ENCODE data around the gene ACSF3. TPM values are rescaled to one million over a fixed set of nuclear protein-coding genes. Genes with fewer than 3 reads are reported as not detected.

The ACSF3 gene
- 10 to 100 TPM; 38.6 to 45.1 TPM for total RNA-seq

- ATAC-seq (peak; percentile 59), DNase-seq (peak; percentile 70)
- ChIA-PET CTCF (no interaction called here), POLR2A (interaction anchor here (0.6 to 1.7 kb wide), 8 partner anchors 9 to 136 kb away, joined by 3 to 8 read pairs (median 4); no protein-coding TSS in a partner anchor)
- peak within 1 kb of the TSS; percentile 97 for H3K27ac Mint-ChIP-seq
- no peaks in the 10 kb centered on the region for H3K9me3 Mint-ChIP-seq (ENCODE audit: insufficient read depth)
- H3K4me3 Mint-ChIP-seq: peak within 1 kb of the TSS; percentile 97
- H3K27me3 Mint-ChIP-seq (ENCODE audit: low read depth): peaks cover 11% of the 10 kb centered on the region
- H3K4me1 Mint-ChIP-seq (ENCODE audit: low read depth): peaks cover 49% of the 10 kb centered on the region
- peaks cover 20% of the 10 kb centered on the region for H3K36me3 Mint-ChIP-seq (ENCODE audit: low read depth)
Measured at GRCh38 chr16:89093602-89094251, at the start of gene ACSF3. Gene ACSF3 (plus strand): TSS chr16:89093852. CDS start chr16:89100682, 6,830 bp downstream.

GRCh38 chr16:89044418-89045180 lies 49.1 kb upstream of the ACSF3 start:
- ATAC-seq: no peak
- CTCF ChIA-PET: no interaction called here
- H3K9me3 Mint-ChIP-seq (ENCODE audit: insufficient read depth): no peaks in the 10 kb centered on the region
- no peak for DNase-seq
- no peaks in the 10 kb centered on the region for H3K4me1 Mint-ChIP-seq (ENCODE audit: low read depth)
- POLR2A ChIA-PET: no interaction called here
- H3K27me3 Mint-ChIP-seq (ENCODE audit: low read depth): no peaks in the 10 kb centered on the region
- no peak overlapping the region for H3K27ac Mint-ChIP-seq
- H3K4me3 Mint-ChIP-seq: no peak overlapping the region
- no peaks in the 10 kb centered on the region for H3K36me3 Mint-ChIP-seq (ENCODE audit: low read depth)

- ChIA-PET POLR2A (no interaction called here), CTCF (no interaction called here)
- no peak overlapping the region for H3K4me3 Mint-ChIP-seq
- no peaks in the 10 kb centered on the region for H3K9me3 Mint-ChIP-seq (ENCODE audit: insufficient read depth)
- no peak for ATAC-seq
- DNase-seq: no peak
- no peaks in the 10 kb centered on the region for H3K27me3 Mint-ChIP-seq (ENCODE audit: low read depth)
- no peaks in the 10 kb centered on the region for H3K36me3 Mint-ChIP-seq (ENCODE audit: low read depth)
- H3K27ac Mint-ChIP-seq: no peak overlapping the region
- no peaks in the 10 kb centered on the region for H3K4me1 Mint-ChIP-seq (ENCODE audit: low read depth)
Measured at GRCh38 chr16:89045181-89045815, 48.4 kb upstream of the ACSF3 start.

GRCh38 chr16:89045881-89046280 lies 47.8 kb upstream of the ACSF3 start:
- H3K9me3 Mint-ChIP-seq (ENCODE audit: insufficient read depth): no peaks in the 10 kb centered on the region
- no peak overlapping the region for H3K4me3 Mint-ChIP-seq
- no peak for ATAC-seq
- no peak overlapping the region for H3K27ac Mint-ChIP-seq
- H3K27me3 Mint-ChIP-seq (ENCODE audit: low read depth): no peaks in the 10 kb centered on the region
- no peaks in the 10 kb centered on the region for H3K4me1 Mint-ChIP-seq (ENCODE audit: low read depth)
- CTCF ChIA-PET: no interaction called here
- no peaks in the 10 kb centered on the region for H3K36me3 Mint-ChIP-seq (ENCODE audit: low read depth)
- no peak for DNase-seq
- POLR2A ChIA-PET: no interaction called here

- Mint-ChIP-seq H3K27me3 (ENCODE audit: low read depth) (no peaks in the 10 kb centered on the region), H3K4me3 (no peak overlapping the region), H3K36me3 (ENCODE audit: low read depth) (no peaks in the 10 kb centered on the region), H3K27ac (no peak overlapping the region), H3K9me3 (ENCODE audit: insufficient read depth) (no peaks in the 10 kb centered on the region), H3K4me1 (ENCODE audit: low read depth) (no peaks in the 10 kb centered on the region)
- POLR2A ChIA-PET: no interaction called here
- CTCF ChIA-PET: no interaction called here
- ATAC-seq: no peak
- no peak for DNase-seq
Measured at GRCh38 chr16:89046491-89046890, 47.2 kb upstream of the ACSF3 start.

GRCh38 chr16:89047331-89048089 lies 46.1 kb upstream of the ACSF3 start:
- ChIA-PET CTCF (no interaction called here), POLR2A (no interaction called here)
- Mint-ChIP-seq H3K36me3 (ENCODE audit: low read depth) (no peaks in the 10 kb centered on the region), H3K27me3 (ENCODE audit: low read depth) (no peaks in the 10 kb centered on the region), H3K4me1 (ENCODE audit: low read depth) (no peaks in the 10 kb centered on the region), H3K4me3 (no peak overlapping the region), H3K27ac (no peak overlapping the region), H3K9me3 (ENCODE audit: insufficient read depth) (no peaks in the 10 kb centered on the region)
- ATAC-seq (no peak), DNase-seq (no peak)

GRCh38 chr16:89048090-89048725 lies 45.4 kb upstream of the ACSF3 start:
- no peak for DNase-seq

GRCh38 chr16:89048871-89049422 lies 44.7 kb upstream of the ACSF3 start:
- POLR2A ChIA-PET: no interaction called here

More at GRCh38 chr16:89048090-89048725, 45.4 kb upstream of the ACSF3 start:
- Mint-ChIP-seq H3K4me1 (ENCODE audit: low read depth) (no peaks in the 10 kb centered on the region), H3K27ac (no peak overlapping the region), H3K27me3 (ENCODE audit: low read depth) (no peaks in the 10 kb centered on the region), H3K9me3 (ENCODE audit: insufficient read depth) (no peaks in the 10 kb centered on the region), H3K4me3 (no peak overlapping the region), H3K36me3 (ENCODE audit: low read depth) (no peaks in the 10 kb centered on the region)
- CTCF ChIA-PET: no interaction called here
- ATAC-seq: no peak
- POLR2A ChIA-PET: no interaction called here

GRCh38 chr16:89049484-89050118 lies 44.1 kb upstream of the ACSF3 start:
- ATAC-seq (no peak), DNase-seq (no peak)
- H3K4me3 Mint-ChIP-seq: no peak overlapping the region
- CTCF ChIA-PET: no interaction called here
- no peaks in the 10 kb centered on the region for H3K4me1 Mint-ChIP-seq (ENCODE audit: low read depth)
- no peaks in the 10 kb centered on the region for H3K9me3 Mint-ChIP-seq (ENCODE audit: insufficient read depth)
- H3K27me3 Mint-ChIP-seq (ENCODE audit: low read depth): no peaks in the 10 kb centered on the region
- no peaks in the 10 kb centered on the region for H3K36me3 Mint-ChIP-seq (ENCODE audit: low read depth)
- POLR2A ChIA-PET: no interaction called here
- no peak overlapping the region for H3K27ac Mint-ChIP-seq

More at GRCh38 chr16:89048871-89049422, 44.7 kb upstream of the ACSF3 start:
- no peaks in the 10 kb centered on the region for H3K4me1 Mint-ChIP-seq (ENCODE audit: low read depth)
- no peaks in the 10 kb centered on the region for H3K9me3 Mint-ChIP-seq (ENCODE audit: insufficient read depth)
- no peak overlapping the region for H3K27ac Mint-ChIP-seq
- H3K4me3 Mint-ChIP-seq: no peak overlapping the region
- ATAC-seq (no peak), DNase-seq (no peak)
- H3K36me3 Mint-ChIP-seq (ENCODE audit: low read depth): no peaks in the 10 kb centered on the region
- no peaks in the 10 kb centered on the region for H3K27me3 Mint-ChIP-seq (ENCODE audit: low read depth)
- CTCF ChIA-PET: no interaction called here

GRCh38 chr16:89050119-89050867 lies 43.4 kb upstream of the ACSF3 start:
- CTCF ChIA-PET: no interaction called here

More at GRCh38 chr16:89050119-89050867, 43.4 kb upstream of the ACSF3 start:
- Mint-ChIP-seq H3K4me1 (ENCODE audit: low read depth) (no peaks in the 10 kb centered on the region), H3K36me3 (ENCODE audit: low read depth) (no peaks in the 10 kb centered on the region), H3K27ac (no peak overlapping the region), H3K4me3 (no peak overlapping the region), H3K27me3 (ENCODE audit: low read depth) (no peaks in the 10 kb centered on the region), H3K9me3 (ENCODE audit: insufficient read depth) (no peaks in the 10 kb centered on the region)
- ATAC-seq: no peak
- POLR2A ChIA-PET: no interaction called here
- DNase-seq: no peak

Measured in activated CD8-positive, alpha-beta T cell treated with anti-CD3 and anti-CD28 coated beads, Interleukin-2, amount 10 ng/mL, durations not matched to agents 7 days and 5 days (primary cell).